ENCODE data around the gene RNF217.
A peak's percentile ranks its signal among the peaks of the same experiment; 100 is the strongest.
"Not testable (repeated sequence)": the region's sequence is repeated elsewhere in the genome, so short reads cannot be mapped to it uniquely, and the experiment has no call there.

The RNF217 gene

GRCh38 chr6:124961777-124962638, at the start of gene RNF217:
RNF217 (plus strand) TSS chr6:124962437; CDS start chr6:124962545, 108 bp downstream.
- DNase-seq, result peak; percentile 36 to 87 (median 70)
- intact Hi-C loops (cut with DNase I), result loop anchor here (2.0 to 10.0 kb wide), 2 partner anchors 83 to 137 kb away; no protein-coding TSS in a partner anchor

GRCh38 chr6:124913056-124913455, 49.2 kb upstream of the RNF217 start:
- no peak for DNase-seq
- intact Hi-C loops (cut with DNase I), result no loop called here

- DNase-seq, result no peak
- intact Hi-C loops (cut with DNase I), result no loop called here
Observed at GRCh38 chr6:124917769-124918168, 44.5 kb upstream of the RNF217 start.

GRCh38 chr6:124919703-124920102, 42.5 kb upstream of the RNF217 start:
- intact Hi-C loops (cut with DNase I); DNase-seq: not testable (repeated sequence)

- DNase-seq, result no peak
- intact Hi-C loops (cut with DNase I), result no loop called here
Observed at GRCh38 chr6:124924333-124924759, 37.9 kb upstream of the RNF217 start.

GRCh38 chr6:124926435-124926834, 35.8 kb upstream of the RNF217 start:
- intact Hi-C loops (cut with DNase I), result no loop called here
- no peak for DNase-seq

- no peak for DNase-seq
- intact Hi-C loops (cut with DNase I), result no loop called here
Observed at GRCh38 chr6:124927806-124928205, 34.4 kb upstream of the RNF217 start.

GRCh38 chr6:124928851-124929250, 33.4 kb upstream of the RNF217 start:
- intact Hi-C loops (cut with DNase I), result no loop called here

GRCh38 chr6:124937645-124938044, 24.6 kb upstream of the RNF217 start:
- DNase-seq, result no peak
- intact Hi-C loops (cut with DNase I), result no loop called here

More at GRCh38 chr6:124928851-124929250, 33.4 kb upstream of the RNF217 start:
- DNase-seq, result no peak

- intact Hi-C loops (cut with DNase I), result no loop called here
- DNase-seq, result no peak
Observed at GRCh38 chr6:124941259-124941658, 21.0 kb upstream of the RNF217 start.

GRCh38 chr6:124943658-124944057, 18.6 kb upstream of the RNF217 start:
- intact Hi-C loops (cut with DNase I), result no loop called here
- no peak for DNase-seq

GRCh38 chr6:124947971-124948451, 14.2 kb upstream of the RNF217 start:
- intact Hi-C loops (cut with DNase I), result no loop called here
- no peak for DNase-seq

- intact Hi-C loops (cut with DNase I), result no loop called here
- DNase-seq, result no peak
Observed at GRCh38 chr6:124949706-124950105, 12.5 kb upstream of the RNF217 start.

GRCh38 chr6:124953808-124954207, 8.4 kb upstream of the RNF217 start:
- DNase-seq, result no peak
- intact Hi-C loops (cut with DNase I), result no loop called here

GRCh38 chr6:124955108-124955856, 7.0 kb upstream of the RNF217 start:
- intact Hi-C loops (cut with DNase I), result loop anchor here (5.0 kb wide), 1 partner anchor 157 kb away; no protein-coding TSS in a partner anchor
- DNase-seq, result no peak

GRCh38 chr6:124956018-124956417, 6.2 kb upstream of the RNF217 start:
- no peak for DNase-seq
- intact Hi-C loops (cut with DNase I), result loop anchor here (5.0 kb wide), 1 partner anchor 156 kb away; no protein-coding TSS in a partner anchor

GRCh38 chr6:124958149-124958548, 4.1 kb upstream of the RNF217 start:
- intact Hi-C loops (cut with DNase I), result loop anchor here (5.0 kb wide), 1 partner anchor 154 kb away; no protein-coding TSS in a partner anchor
- DNase-seq, result no peak

GRCh38 chr6:124958759-124959354, 3.4 kb upstream of the RNF217 start:
- intact Hi-C loops (cut with DNase I), result loop anchor here (5.0 kb wide), 1 partner anchor 153 kb away; no protein-coding TSS in a partner anchor

GRCh38 chr6:124960757-124961463, 1.3 kb upstream of the RNF217 start:
- DNase-seq, result no peak
- intact Hi-C loops (cut with DNase I), result loop anchor here (10.0 kb wide), 1 partner anchor 84 kb away; no protein-coding TSS in a partner anchor

More at GRCh38 chr6:124958759-124959354, 3.4 kb upstream of the RNF217 start:
- no peak for DNase-seq

Measured in head of caudate nucleus (tissue), 42 donors.